SHP77 treated with DMSO at 0.1 percent for 48 hours (cell line): ENCODE data around the gene SOX13.

Source experiments
- DNase-seq: peaks from one replicate; lab custom pipeline; 2025; lab: John Stamatoyannopoulos, UW

The SOX13 gene

DNA sequence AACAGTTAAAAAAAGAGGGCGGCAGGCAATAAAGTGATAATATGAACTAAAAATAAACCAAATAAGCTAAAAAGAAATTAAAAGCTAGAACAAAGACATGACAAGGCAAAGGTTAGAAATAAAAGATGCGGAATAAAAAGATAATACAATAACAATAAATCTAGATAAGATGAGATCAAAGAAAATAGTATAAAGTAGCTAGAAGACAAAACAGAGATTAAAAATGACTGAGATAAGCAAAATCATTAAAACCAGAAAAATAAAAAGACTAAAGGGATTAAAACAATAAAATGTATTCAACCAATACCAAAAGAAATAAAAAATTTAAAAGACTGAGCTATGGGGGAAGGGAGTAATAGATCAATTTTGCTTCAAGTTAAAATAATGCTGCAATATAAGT is 10.8 kb upstream of the SOX13 start:
- DNase-seq: no peak

DNA sequence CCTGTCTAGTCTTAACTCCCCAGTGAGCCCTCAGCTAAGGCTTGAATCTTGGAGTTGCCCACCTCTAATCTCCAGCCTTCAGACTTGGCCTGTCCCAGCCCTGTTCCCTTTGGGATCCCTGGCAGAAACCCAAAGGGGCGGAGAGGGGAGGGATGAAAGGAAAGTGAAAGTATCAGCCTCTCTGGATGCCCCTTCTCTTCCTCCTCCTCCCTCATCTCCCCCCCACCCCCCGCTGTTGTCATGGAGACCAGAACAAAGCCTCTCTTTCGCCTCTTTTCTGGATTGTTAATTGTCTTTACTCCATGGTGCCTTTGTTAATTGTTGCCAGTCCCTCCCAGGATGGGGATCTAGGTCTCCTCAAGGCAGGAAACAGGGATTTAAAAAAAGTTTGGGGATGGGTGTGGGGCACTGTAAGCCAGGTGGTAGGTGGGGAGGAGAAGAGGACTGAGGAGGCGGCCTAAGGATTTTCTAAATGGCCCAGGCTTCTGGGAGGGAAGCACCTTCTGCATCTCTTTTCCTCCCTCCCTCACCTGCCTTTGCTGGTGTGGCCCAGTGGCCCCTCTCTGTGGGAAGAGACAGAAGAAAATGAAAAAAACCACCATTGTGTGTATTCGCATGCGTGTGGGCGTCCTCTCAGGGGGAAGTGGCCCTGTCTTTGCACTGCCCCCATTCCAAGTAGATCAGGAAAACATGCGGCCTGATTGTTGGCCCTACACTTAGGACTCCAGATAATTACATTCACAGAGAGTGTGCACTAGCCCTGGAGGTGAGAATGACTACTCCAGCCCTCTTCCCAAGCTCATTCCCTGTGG is 7.5 kb upstream of the SOX13 start:
- no peak for DNase-seq

DNA sequence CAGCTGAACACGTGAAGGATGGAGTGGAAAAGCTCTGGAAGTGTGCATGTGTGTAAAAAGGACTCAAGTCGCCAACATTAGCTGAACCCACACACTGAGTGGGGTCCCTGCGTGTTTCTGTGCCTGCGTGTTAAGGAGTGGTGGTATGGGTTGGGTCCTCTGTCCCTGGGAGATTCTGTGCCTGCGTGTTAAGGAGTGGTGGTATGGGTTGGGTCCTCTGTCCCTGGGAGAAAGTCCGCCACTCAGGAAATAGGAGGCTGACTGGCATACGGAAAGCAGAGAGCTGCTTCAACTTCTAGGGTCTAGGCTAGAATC is 7.0 kb upstream of the SOX13 start:
- no peak for DNase-seq

DNA sequence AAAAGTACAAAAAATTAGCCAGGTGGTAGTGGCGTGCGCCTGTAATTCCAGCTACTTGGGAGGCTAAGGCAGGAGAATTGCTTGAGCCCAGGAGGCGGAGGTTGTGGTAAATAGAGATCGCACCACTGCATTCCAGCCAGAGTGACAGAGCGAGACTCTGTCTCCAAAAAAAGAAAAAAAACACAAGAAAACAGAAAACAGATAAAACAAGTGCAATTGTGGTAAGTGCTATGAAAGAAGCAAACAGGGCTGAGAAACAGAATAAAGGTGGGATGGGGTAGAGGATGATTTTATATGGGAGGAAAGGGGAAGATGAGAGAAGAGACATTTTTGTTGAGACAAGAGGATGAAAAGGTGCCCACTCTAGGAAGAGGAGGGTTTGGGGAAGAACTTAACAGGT is 5.0 kb upstream of the SOX13 start:
- DNase-seq: no peak

DNA sequence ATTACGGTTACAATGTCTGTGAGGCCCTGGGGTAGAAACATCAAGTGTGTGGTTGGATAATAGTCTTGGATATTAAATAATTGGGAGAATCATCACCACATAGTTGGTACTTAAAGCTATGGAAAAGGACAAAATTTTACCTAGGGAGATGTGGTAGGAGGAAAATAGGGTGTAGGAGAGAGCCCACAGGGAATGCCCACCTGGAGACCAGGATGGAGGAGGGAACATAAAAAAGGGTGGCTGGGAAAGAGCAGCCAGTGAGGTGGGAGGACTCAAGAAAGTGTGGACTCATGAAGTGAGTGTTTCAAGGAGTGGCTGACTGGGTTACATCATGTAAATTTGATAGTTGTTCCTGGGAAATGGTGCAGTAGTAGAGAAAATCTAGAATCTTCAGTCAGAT is 3.0 kb upstream of the SOX13 start:
- DNase-seq: no peak

DNA sequence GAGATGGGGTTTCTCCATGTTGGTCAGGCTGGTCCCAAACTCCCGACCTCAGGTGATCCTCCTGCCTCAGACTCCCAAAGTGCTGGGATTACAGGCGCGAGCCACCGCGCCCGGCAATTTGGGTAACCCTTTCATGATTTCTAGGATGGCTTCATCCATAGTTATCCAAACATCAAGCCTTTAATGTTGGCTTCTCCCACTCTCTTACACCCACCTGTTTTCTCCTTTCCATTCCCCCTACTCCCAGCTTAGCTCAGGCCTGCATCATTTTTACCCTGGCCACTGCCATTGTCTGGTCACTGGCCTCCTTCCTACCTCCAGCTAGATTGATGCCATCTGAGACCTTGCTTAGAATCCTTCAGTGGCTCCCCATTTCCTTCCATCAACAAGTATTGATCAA is 2.0 kb upstream of the SOX13 start:
- DNase-seq: no peak

DNA sequence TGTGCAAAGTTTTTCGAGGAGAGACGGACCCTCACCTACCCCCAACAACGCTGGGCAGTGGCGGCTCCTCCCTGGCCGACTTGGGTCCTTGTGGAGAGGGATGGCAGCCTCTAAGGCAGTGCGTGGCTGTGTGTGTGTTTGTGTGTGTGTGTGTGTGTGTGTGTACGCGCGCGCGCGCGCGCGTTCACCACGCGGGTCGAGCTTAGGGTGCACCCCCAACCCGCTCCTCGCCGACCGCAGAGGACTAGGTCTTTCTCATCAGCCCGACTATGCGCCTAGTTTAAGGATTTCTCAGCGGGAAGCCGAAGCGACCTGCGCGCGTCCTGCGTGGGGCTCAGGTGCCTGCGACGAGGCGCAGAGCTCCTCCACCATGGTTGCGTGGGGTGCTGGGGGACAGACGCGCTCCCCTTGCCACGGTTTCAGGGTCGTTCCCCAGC is 940 bp downstream of the SOX13 start:
- DNase-seq: no peak

DNA sequence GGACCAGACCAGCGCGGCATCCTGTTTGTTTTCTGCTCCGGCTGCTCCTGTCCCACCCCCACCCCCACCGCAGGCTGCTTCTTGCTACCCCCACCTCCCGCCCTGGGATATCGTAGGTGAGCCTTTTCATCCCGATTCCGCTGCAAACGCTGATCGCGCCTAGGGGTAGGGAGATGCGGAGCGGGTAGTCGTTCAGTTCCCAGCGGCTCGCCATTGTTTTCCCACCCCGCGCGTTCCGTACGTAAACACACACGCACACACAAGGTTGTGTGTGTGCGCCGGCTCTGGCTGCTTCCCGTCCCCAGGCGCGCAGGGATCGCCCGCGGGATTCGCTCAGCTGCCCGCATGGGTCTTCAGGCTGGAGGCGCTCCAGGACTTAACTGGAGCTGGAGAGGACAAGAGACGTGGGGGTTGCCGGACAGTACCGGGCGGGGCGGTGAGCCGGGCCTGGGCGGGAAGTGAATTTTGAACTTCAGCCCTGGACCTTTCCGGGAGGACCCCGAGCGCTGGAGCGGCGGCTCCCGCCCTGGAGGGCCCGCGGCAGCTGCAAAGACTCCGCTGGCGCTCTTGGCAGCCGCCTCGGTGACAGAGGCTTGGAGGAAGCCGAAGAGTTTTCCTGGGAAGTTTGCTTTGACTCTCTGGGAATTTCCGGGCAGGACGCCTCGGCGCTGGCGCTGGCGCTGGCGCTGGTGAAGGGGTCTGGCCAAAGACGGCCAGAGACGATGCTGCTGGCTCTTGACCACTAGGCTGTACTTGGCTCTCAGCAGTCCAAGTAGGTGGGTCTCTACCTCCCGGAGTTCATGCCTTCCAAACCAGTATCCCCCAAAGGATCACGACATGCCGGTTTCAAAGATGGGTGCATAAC is 1.6 kb downstream of the SOX13 start:
- DNase-seq: no peak

DNA sequence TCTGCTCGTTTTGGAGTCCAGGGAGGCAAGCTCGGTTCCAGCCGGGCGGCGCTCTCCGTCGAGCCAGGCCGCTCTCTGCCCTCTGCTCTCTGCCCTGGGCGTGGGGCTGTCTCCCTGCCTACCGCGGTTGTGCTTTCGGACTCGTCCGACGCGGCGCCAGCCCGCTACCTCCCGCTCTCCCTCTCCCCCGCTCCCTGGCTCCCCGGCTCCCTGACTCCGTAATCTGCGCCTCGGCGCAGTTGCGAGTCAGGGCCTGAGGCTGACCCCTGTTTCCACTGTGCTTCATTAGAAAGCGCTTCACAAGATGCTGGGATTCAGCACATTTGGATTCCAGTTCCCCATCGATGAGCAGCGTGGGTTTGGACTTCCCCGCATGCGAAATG is 2.2 kb downstream of the SOX13 start:
- DNase-seq: no peak

DNA sequence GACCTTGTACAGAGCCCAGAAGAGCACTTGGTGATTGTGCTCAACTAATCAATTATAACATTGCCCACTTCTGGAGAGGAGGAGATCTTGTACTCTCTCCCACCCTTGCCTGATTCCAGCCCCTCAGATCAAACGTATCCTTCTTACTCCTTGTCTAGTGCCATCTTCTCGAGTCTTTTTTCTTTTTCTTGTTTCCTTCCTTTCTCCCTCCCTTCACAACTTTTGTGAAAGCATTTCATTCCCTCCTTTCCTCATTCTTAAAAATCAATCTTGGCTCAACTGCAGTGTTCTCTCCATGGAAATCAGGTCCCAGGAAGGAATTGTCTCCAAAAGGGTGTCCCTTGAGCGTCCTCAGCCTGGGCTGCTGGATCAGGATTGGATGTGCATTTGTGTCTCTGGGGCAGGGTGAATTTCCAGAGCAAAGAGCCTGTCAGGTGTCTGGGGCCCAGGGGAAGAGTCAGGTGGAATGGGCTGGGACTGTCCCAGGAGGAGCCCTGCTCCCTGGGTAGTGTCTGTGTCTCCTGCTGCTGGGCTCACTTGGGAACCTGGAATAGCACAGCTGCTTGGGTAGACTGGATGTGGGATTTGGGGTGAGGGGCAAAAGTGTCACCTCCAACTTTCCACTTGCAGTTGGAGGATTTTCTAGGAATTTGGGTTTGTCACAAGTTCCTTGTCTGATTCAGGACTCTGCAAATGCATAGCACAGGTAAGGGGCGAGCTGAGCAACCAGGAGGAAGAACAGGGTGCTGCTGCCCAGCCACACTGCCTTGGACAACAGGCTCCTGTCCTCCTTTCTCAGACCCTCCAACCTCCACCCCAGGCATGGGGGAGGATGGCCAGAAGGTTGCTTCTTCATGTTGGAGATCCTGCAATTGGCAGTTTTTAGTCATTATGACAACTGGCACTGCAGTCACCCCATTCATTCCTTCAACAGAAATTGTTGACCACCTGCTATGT is 3.3 kb downstream of the SOX13 start:
- no peak for DNase-seq

DNA sequence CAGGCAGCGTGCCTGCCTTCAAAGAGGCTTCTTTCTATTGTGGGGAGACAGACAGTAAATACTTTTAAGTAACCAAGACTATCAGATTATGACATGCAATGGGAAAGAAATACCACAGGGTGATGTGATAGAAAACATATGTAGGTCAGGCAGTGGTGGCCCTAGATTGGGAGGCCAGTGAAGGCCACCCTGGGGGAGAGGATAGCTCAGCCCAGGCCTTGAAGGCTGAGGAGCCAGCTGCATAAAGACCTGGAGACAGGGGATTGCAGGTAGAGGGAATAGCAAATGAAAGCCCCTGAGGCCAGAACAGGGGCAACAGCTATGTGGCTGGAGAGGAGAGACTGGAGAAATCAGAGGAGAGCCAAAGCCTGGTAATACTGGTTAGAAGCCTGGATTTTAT is 4.0 kb downstream of the SOX13 start:
- DNase-seq: no peak

DNA sequence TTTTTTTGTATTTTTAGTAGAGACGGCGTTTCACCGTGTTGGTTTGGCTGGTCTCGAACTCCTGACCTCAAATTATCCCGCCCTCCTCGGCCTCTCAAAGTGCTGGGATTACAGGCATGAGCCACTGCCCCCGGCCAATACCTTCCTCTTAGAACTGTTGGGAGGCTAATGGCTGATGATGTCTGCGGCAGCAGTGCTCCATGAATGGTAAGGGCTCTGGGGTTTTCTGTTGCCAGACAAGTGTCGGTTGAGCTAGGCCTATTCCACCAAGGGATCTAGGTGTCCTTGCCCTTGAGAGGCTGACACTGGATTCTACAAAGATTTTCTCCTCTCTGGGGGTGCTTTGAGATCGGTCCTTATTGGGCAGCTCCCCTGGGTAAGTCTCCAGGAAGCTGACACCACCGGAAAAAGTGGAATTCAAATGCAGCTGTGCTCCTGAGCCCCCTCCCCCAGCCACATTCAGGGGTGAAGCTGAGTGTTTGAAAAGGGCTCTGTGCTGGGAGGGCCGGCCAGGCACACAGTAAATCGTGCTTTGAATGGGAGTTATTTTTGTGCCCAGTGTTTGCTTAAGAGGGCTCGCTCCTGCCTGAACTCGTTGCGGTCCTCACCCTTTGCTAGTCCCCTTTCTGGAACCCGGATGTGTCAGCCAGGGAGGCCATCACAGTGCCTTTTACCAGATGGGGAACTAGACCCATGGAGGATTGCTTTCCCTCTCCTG is 5.2 kb downstream of the SOX13 start:
- DNase-seq: peak; percentile 97

DNA sequence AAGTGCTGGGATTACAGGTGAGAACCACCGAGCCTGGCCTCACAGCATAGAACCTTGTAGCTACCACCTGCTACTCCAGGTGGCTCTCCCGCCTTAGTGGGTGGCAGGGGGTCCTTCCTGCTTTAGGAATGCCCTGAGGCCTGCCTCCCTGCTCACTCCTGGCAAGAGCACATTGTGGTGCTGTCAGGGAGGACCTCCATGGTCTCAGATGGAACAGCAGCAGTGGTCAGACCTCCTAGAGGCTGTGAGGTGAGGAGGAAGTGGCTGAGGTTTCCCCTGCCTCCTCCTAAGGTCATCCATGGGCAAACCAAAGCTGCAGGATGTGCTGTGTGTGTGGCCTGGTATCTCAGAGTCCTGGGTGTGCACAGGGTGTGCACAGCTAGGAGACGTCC is 6.7 kb downstream of the SOX13 start:
- DNase-seq: no peak

DNA sequence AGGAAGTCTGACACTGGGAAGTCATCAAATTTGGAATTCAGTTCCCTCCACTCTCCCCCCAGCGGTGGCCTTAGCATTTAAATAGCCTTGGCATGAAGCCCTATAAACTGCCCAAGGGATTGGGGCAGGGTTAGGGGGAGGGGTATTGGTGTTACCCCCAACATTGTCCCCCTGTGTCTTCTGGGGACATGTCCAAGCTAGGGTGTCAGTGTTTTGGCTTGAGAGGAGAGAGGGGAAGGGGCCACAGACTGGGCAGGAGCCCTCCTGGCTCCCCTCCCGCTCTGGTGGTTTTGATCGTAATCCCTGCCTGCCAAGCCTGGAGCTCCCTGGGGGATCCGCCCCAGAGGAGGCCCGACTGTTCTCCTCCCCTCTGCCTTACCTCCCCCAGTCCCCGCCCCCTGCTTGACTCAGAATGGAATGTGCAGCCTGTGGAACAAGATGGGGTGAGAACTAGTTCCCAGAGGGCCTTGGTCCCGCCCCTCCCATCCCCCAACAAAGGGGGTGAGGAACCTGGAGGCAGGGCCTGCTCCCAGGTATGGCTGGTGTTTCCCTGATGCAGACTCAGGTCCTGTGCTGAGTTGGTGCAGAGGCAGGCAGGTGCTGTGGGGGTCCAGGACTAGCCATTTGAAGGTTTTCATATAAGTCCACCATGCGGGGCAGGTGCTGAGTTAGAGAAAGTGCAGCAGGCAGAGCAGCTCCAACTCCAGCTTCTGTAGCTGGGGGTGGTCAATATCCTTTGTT is 7.4 kb downstream of the SOX13 start:
- DNase-seq: no peak

DNA sequence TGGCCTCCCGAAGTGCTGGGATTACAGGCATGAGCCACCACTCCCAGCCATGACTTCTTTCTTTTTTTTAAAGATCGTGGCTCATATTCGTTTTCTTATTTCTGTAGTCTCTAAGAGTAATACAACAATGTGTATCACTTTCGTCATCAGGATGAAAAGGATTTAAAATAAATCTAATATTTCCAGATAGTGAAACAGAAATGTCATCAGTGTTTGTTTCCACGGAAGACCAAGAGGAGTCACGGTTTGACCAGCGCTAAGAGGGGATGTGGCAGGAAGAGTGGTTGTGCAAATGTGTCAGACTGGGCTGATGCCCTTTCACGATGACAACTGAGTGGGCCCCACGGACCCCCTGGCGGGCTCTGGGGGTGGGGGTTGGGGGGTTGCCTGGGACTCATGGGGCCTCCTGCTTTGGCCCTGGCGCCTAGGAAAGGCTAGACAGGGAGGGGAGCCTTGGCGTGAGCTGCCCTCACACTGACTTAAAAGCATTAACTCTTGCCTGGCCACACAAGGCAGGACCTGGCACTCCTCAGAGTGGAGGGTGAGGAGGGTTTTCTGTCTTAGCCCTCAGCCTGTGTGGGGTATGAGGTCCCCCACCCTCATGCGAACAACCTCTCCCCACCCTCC is 8.4 kb downstream of the SOX13 start:
- DNase-seq: no peak

DNA sequence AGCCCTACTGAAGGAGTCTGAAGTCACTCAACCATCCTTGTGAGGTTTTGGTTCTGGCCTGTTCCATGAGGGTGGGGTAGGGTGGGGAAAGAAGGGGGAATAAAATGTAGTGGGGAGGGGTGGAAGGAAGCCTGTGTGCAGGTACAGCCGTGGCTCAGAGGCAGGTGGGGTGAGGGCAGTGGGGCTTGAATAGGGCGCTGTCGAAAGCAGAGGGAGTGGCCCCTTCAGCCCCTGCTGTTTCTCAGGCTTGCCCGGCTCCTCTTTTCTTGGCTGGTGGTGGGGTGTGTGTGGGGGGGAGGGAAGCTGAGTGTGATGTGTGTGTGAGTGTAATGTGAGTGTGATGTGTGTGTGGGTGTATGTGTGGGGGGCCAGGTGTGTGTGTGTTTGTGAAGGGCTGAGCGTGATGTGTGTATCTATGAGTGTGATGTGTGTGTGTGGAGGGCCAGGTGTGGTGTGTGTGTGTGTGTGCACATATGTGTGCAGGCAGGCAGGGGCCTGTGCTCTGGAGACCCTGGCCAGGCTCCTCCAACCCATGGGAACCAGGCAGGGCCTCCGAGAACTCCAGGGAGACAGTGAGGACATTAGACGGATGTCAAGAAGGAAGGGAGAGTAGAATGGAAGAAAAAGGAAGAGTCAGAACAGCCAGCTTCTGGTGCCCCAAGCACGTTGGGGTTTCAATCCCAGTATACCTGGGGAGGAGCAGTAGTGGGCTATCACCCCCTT is 9.0 kb downstream of the SOX13 start:
- DNase-seq: no peak

DNA sequence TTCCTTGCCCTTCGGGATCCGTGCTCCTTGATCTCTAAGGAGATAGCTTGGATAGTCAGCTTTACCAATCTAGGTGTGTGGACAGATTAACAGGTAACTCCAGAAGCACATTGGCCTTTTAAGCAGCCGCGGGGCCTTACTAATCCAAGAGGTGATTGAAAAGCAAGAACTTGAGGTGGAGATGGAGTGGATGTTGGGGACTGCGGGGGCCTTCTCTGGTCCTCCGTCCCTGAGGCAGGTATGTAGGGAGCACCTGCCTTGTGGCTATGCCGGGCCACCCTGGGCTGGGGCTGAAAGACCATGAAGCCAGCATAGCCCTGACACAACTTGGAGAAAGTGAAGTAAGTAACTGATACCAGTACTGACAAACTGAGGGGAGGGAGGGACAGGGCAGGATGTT is 10.6 kb downstream of the SOX13 start:
- DNase-seq: no peak

DNA sequence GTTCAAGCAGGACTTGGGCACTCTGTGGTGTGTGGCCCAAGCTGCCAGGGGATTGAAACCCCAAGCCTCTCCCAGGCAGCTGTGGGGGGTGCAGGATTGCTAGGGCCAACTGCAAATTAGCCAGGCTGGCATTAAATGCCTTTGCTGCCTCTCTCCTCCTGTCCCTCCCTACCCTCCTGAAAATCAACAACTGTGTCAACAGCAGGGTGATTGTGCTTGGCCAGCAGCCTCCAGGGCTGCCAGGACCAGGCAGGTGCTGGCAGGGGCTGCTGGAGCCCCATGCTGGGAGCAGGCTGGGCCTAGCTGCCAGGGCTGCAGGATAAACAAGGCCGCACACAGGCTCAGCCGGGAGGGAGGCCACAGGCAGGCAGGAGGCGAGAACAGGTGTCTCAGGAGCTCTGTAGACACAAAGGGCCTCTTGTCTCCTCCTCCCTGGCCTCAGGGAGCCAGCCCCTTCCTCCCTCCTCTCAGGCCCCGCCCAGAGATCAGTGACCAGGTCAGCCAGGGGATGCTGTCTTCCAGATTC is 11.4 kb downstream of the SOX13 start:
- peak; percentile 93 for DNase-seq

DNA sequence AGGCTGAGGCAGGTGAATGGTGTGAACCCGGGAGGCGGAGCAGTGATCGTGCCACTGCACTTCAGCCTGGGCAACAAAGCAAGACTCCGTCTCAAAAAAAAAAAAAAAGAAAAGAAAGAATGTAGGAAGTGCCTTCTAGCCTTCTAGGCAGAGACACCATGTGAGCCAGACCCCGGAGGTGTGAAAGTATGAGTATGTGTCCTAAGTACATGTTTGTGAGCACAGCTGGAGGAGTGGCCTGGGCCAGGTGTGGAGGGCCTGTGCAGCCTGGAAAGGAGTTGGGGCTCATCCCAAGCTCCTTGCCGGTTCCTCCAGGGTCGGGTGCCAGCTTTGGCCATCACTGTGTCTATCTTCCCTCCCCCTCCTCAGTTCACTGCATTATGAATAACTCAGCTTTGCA is 13.0 kb downstream of the SOX13 start:
- DNase-seq: no peak
